Measurements from ENCODE around the gene RYR2.

The RYR2 gene

DNA sequence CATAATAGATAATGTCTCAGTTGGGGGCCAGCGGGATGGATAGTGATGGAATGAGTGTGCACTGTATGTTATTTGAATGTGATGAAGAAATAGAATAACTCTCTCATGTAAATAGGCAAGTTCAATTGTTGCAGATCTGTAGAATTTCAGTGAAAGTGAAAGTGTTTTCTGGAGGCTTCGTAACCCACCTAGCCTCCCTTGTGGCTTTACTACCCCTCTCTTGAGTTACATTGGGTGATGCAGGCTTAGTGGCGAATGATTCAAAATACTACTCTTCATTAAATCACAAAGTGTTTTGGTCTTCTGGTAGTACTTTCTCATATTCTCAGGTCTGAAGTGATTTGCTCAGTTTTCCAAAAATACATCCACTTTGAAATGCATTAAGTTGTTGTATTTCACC, 436.9 kb downstream of the RYR2 start:
- DNase-seq = no peak

DNA sequence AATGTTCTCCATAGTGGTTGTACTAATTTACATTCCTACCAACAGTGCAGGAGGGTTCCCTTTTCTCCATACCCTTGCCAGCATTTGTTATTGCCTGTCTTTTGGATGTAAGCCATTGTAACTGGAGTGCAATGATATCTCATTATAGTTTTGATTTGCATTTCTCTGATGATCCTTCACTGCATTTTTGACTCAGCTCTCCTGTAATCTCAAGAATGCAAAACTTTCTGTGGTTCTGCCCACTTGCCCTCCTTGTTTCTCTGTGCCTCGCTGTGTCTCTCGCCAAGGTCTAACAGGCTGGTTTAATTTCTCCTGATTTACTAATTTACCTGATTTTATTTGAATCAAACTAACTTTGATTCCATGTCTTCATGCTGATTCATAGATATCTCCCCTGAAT, 440.8 kb downstream of the RYR2 start:
- DNase-seq = no peak

DNA sequence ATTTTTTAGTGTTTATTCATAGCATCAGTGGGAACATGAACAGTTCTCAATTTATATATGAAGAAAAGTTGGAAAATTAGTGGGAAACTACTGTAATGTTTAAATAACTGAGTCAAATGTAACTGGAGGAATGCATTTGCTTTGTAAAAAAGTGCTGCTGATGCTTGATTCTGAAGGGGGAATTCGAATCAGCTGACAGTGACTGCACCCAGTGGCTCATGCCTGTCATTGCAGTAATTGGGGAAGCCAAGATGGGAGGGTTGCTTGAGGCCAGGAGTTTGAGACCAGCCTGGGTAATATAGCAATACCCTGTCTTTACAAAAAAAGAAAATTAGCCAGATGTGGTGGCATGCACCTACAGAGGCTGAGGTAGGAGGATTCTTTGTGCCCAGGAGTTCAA, 450.4 kb downstream of the RYR2 start:
- no peak for DNase-seq

DNA sequence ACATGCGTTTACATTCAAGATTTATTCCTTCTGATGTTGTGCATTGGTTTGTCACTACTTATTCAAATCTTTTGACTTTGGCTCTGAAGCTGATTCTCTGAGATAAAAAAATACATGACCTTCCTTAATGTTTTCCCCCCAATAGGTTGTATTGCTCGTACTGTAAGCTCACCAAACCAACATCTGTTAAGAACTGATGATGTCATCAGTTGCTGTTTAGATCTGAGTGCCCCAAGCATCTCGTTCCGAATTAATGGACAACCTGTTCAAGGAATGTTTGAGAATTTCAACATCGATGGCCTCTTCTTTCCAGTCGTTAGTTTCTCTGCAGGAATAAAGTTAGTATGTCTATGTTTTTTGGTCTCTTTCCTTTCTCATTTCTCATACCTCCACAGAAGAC, 458.6 kb downstream of the RYR2 start:
- no peak for DNase-seq

DNA sequence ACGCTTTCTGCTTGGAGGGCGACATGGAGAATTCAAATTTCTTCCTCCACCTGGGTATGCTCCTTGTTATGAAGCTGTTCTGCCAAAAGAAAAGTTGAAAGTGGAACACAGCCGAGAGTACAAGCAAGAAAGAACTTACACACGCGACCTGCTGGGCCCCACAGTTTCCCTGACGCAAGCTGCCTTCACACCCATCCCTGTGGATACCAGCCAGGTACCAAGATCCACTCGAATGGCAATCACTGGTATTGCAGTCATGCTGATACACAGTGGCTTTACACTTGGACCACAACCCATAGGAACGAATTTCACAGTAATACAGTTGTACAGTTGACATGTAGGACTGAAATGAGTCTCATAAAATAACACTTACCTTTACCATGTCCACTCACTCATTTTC, 461.3 kb downstream of the RYR2 start:
- DNase-seq = no peak

DNA sequence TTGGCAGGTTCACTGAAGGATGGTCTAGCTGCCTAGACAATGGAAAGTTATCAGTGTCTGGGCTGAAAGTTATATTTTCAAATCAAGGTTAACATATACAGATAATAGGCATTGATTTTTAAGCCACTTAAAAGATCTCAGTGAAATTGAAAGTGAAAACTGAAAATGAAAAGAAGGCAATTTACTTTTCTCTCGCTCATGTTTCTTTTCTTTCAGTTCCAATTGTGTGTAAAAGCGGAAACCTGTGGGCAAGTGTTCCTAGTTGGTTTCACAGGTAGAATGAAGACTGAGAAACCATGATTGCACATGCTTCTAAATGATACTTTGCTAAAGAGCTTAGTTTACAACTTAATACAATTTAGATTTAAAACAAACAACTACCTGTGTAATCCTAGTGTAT, 465.0 kb downstream of the RYR2 start:
- no peak for DNase-seq

DNA sequence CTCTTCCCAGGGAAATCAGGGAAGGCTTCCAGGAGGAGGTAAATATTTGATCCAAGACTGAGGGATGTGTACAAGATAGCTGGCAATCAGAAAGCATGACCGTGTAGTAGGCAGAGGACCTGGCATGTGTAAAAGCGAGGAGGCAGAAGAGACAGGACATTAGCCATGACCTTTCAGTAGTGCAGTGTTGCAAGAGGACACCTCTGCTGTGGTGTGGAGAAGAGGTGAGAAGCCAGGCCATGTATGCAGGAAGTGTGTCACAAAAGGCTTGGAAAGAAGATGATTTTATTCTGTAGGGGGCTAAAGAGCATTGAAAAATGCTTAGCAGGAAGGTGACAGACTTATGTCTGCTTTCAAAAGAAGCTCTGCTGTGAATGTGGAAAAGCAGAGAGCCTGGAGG, 467.8 kb downstream of the RYR2 start:
- DNase-seq = no peak

DNA sequence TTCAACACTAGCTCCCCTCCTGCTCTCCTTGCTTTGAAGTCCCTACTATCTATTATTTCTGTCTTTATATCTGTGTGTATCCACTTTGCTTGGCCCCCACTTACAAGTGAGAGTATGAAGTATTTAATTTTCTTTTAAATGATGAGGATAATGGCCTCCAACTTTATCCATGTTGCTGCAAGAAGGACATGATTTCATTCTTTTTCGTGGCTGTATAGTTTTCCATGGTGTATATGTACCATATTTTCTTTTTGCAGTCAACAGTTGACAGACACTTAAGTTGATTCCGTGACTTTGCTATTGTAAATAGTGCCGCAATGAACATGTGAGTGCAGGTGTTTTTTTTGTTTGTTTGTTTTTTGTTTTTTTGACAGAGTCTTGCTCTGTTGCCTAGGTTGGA, 483.1 kb downstream of the RYR2 start:
- no peak for DNase-seq

DNA sequence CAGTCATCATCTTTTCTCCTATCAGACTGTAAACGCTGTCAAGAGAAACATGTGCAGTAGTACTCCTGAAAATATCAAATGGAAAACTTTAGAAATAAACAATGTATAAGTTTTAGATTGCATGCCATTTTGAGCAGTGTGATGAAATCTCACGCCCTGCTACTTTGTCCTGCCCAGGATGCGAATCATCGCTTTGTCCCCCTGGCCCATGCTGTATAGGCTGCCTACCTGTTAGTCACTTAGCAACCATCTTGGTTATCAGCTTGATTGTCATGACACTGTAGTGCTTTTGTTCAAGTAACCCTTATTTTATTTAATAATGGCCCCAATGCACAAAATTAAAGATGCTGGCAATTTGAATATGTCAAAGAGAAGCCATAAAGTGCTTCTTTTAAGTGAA, 485.8 kb downstream of the RYR2 start:
- no peak for DNase-seq

DNA sequence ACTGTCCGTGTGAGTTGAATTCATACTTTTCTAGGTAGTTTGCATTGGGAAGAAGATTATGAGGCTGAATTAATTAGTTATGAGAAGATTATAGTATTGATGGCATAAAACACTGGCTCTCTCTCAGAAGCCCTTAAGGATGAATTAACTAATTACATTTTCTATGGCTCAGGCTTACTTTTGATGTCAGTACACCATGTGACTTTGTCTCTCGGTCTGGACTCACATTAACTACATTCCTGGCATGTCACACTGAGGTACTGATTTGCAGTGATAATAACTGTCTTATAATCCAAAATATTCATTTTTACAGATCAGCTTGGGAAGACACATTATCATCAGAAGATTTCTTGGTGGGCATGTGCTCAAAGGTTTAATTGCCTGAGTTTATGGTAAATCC, 486.6 kb downstream of the RYR2 start:
- no peak for DNase-seq

DNA sequence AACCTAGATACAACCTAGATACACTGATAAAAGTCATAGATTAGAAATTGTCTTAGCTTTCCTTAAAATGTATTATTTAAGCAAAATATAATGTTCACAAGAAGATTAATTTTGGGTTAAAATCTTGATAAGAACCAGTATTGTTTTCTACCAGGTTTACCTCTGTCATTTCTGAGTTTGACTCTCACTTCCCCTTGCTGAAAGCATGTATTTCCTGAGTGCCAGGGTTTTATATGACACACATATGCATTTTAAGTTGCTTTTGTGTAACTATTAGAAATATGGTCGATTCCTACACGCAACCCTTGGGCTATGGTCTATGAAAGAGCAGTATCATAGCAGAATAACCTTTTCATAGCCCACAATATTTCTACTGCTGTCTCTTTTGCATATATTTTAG, 497.1 kb downstream of the RYR2 start:
- no peak for DNase-seq

DNA sequence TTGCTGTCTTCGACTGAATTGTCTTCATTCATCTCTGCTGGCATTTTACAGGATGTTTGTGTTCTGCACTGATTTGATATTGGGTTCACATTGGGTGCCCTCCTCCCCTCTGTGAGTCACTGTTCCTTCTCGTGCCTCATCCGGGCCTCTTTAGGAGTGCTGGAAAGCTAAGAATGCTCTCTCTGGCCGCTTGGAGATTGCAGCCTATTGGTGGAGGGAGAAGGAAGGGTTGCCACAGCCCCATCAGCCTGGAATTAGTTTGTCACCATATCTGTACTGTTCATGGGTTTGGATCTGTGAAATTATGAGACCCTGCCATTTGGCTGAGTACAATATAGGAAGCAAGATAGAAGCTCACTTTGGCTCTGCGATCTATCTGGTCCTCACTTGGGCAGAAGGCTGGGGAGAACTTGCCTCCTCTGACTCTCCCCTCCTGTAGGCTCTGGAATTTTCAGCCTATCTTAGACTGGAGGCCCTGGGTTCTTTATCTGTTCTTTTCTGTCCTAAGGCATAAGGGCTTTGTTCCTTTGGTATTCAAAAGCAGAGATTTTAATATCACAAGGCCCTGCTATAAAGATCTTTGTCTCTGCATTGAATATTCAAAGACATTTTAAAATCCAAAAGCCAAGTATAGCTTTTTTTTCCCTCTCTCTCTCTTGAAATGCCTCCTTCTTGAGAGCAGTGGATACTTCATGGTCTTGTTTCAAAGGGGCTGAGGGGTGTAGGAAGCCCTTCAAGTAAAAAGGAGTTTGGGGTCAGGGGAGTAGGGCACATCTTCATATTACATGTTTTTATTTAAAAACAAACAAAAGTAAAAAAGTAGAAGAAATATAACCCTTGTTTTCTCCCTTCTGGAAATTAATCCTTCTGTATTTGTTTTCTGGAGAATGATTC, 500.8 kb downstream of the RYR2 start:
- DNase-seq = no peak

DNA sequence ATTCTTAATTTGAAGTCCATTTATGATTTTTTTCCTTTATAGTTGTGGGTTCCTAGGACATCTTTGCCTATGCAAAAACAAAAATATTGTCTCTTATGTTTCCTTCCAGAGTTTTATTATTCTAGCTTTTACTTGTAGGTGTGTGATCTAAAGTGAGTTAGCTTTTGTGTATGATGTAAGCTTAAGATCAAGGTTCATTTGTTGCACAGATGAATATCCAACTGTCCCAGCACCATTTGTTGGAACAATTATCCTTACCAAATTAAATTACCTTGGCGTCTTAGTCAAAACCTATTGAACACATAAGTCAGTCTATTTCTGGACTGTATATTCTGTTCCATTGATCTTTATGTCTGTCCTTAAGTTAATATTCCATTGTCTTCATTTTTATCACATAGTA, 511.1 kb downstream of the RYR2 start:
- no peak for DNase-seq

DNA sequence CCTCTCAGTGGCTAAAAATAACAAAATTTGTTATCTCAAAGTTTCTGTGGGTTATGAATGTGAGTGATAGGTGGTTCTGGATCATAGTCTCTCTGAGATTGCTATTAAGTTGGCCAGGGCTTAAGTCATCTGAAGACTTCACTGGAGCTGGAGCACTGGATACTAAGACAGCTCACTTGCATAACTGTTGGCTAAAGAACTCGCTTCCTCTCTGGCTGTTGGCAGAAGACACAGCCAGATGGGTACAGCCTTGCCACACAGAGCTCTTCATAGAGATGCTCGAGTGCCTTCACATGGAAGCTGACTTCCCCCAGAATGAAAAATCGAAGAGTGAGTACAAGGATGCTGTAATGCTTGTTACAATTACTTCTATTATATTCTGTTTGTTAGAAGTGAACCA, 514.9 kb downstream of the RYR2 start:
- DNase-seq = no peak

DNA sequence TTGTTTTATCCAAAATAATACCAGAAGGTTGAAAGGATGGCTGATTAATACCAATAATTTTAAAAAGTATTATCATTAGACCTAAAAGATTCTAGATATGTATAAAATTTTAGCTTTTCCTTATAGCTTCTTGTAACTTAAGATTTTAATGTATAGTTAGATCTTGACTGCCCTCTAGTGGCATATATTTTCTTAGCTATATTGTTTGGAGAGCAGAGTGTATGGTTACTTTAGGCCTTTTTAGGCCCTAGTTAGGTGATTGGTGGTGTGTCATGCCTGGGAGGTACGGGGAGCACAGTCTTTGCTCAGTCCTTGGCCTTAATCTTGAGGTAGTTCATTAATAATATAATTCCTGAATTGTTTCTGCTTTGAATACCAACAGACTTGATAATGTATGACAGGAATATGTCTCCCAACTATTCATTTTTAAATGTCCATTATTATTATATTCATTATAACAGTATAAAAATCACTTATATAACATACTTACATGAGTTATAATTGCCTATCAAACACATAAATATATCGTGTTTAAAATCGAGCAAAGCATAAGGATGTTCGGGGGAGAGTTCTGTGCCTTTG, 520.3 kb downstream of the RYR2 start:
- peak; percentile 75 for DNase-seq

DNA sequence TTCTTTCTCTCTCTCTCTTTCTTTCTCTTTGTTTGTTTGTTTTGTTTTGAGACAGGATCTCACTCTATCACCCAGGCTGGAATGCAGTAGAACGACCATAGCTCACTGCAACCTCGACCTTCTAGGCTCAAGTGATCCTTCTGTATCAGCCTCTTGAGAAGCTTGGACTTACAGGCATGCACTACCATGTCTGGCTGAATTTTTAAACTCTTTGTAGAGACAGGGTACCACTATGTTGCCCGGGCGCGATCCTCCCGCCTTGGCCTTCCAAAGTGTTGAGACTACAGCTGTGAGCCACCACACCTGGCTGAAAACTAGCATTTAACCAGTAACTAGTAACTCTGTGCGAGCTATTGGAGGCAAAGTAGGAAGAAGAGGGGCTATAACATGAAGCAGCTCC, 523.3 kb downstream of the RYR2 start:
- DNase-seq = no peak

DNA sequence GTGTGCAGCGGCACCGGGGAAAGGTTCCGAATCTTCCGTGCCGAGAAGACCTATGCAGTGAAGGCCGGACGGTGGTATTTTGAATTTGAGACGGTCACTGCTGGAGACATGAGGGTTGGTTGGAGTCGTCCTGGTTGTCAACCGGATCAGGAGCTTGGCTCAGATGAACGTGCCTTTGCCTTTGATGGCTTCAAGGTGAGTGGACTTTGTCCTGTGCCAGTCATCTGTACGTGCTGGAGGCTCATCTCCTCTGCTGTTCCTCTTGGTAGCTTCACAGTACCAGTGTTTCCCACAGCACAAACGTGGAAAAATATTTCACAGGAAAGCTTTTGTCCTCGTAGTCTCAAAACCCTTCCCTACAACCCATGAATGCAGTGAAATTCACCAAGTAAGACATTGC, 524.6 kb downstream of the RYR2 start:
- DNase-seq = no peak

DNA sequence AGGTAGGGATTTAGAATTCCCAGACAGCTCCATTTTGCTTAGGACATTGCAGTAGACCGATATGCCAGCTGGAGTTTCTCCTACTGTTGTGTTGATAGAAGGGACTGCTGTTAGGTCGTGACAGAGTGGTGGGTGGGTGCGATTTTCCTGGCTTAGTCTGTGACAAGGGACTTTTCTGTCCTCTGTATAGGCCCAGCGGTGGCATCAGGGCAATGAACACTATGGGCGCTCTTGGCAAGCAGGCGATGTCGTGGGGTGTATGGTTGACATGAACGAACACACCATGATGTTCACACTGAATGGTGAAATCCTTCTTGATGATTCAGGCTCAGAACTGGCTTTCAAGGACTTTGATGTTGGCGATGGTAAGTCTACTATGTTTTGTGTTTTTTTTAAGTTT, 527.0 kb downstream of the RYR2 start:
- no peak for DNase-seq

DNA sequence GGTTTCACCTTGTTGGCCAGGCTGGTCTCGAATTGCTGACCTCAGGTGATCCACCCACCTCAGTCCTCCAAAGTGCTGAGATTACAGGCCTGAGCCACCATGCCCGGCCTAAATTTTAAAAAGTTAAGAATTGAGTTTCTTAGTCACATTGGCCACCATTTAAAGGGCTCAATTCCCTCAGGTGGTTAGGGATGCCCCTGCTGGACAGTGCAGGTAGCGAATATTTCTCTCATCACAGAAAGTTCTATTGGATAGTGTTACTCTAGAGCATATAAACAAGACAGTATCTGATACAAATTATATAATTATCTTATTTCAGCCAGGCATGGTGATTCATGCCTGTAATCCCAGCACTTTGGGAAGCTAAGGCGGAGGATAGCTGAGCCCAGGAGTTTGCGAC, 528.5 kb downstream of the RYR2 start:
- no peak for DNase-seq

DNA sequence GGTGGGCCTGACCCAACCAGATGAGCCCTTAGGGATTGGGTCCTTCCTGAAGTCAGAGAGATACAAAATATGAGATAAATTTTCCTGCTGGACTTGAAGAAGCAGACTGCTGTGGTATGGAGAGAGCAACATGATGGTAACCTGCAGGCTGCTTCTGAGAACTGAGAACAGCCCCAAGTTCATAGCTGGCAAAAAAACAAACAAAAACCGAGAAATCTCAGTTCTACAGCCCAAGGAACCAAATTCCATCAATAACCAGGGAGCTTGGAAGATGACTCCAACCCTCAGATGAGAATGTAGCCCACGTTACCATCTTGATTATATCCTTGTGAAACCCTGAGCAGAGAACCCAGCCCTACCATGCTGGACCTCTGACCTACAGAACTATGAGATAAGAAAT, 532.6 kb downstream of the RYR2 start:
- DNase-seq = no peak

DNA sequence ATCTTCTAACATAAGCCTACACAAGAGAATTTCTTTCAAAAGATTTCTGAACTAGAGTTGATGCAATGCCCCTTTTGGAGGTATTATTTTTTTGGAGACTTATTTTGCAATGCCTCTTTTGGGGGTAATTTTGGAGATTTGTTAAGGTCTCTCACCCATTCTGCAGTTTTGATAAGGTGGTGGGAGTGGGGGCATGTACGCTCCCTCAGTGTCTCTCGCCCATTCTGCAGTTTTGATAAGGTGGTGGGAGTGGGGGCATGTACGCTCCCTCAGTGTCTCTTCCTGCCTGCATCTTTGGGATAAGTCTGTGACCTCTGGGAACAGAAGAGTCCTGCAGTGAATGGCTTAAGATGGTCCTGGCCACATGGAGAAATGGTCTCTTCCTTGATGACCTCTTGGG, 536.6 kb downstream of the RYR2 start:
- no peak for DNase-seq

DNA sequence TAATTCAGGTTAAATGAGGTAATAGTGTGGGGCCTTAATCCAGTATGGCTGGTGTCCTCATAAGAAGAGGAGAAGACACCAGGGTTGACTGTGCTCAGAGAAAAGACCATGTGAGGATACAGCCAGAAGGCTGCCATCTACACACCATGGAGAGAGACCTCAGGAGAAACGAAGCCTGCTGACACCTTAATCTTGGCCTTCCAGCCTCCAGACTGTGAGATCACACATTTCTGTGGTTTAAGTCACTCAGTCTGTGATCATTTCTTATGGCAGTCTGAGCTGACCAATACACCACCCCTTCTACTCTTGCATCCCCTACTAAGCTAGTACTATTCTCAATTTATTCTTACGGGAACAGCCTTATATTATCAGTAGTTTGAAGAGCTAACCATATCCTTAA, 538.7 kb downstream of the RYR2 start:
- DNase-seq = no peak

DNA sequence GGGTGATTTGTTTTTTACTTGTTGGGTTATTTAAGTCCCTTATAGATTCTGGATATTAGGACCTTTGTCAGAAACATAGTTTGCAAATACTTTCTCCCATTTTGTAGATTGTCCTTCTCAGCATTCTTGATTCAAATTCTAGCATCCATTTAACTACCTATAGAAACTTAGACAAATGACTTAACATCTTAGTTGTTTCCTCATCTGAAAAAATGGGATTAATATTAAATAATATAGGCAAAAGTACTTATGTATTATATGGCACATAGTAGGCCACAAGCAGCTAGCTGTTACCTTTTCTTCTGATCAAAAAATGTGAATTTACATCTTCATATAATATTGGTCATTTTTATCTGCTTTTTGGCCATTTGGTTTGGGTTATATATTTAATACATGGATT, 541.3 kb downstream of the RYR2 start:
- DNase-seq = no peak

DNA sequence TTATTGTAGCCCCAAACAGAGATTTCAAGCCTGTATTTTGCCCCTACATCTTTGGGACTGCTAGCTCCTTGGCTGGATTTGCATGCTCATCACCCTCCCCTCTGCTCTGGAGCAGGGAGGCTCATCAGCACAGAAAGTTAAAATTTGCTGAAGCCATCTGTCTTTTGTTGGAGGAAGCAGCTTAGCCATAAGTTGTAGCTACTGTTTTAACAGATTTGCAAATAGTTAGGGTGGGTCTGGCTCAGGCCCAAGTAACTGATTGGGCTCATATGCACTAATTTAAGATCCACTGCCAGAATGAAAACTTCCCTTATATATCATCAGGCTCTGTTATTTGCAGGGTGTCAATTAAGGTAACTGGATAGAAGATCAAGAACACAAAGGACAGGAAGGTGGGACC, 541.8 kb downstream of the RYR2 start:
- DNase-seq = no peak

DNA sequence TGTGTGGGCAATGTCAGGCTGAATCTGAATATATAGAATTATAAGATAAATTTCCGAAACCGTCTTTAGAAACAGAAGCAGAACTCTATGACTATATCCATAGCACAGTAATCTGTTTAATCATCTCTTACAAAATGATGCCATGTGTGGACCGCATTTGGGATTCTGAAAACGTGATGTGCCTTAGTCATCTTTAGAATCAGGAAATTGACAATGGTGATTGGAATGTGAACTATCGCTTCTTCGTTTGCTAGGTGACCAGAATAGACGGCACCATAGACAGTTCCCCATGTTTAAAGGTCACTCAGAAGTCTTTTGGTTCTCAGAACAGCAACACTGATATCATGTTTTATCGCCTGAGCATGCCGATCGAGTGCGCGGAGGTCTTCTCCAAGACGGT, 548.4 kb downstream of the RYR2 start:
- no peak for DNase-seq

Data from hematopoietic multipotent progenitor cell treated with erythropoietin and hydrocortisone succinate and interleukin-3 and kit ligand, for 8 days (in vitro differentiated cells).